AG09309 (cell line): ENCODE results near the gene SLC25A30.
A peak's percentile ranks its signal among the peaks of the same experiment; 100 is the strongest.

Source experiments
- DNase-seq: peaks from one replicate; pipeline ENCODE4 v3.0.0-alpha.2; 2010; ENCODE audit warnings: low read depth
- H3K4me3 ChIP-seq: 2 replicates; pipeline ENCODE4 v1.5.1; 2011; ENCODE audit warnings: mild to moderate bottlenecking, low read depth, low read length, moderate library complexity; ENCODE audit not compliant: control insufficient read depth
- CTCF ChIP-seq: IDR thresholded peaks from 2 replicates; pipeline ENCODE4 v1.5.1; 2011; ENCODE audit warnings: mild to moderate bottlenecking, low read depth, low read length, inconsistent platforms; ENCODE audit not compliant: insufficient read depth, control insufficient read depth; ENCODE audit errors: missing control alignments

The SLC25A30 gene, protein sequence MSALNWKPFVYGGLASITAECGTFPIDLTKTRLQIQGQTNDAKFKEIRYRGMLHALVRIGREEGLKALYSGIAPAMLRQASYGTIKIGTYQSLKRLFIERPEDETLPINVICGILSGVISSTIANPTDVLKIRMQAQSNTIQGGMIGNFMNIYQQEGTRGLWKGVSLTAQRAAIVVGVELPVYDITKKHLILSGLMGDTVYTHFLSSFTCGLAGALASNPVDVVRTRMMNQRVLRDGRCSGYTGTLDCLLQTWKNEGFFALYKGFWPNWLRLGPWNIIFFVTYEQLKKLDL

DNA sequence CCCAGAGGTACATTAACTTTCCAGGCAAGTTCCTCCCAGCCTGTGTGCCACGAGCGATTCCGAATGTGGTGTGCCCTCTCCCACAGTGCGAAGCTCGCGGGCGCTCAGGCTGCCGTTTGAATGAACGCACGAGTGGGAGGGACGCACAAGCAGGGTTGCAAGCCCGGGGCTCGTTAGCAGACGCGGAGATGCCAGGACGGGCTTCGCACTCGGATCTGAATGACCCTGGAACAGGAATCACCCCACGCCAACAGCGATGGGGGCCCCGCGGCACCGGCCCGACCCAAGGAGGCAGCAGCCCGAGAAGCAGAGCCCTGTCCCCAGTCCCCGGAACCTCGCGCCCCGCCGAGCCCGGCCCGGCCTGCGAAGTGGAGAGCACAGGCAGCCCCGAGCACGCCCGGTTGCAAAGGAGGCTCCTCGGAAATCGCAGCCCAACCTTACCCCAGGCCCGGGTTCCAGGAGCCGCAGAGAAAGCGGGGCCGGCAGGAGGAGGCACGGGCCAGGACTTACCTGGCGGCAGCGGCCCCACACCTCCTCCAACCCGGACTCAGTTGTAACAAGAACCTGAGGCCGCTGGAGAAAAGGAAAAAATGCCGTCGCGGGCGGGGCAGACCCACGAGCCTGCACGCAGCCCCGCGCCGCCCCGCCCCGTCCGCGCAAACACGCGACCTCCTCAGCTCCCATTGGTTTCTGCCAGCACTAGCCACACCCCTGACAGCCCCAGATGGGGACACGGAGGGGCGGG, at the start of gene SLC25A30:
TSS of gene SLC25A30 (minus strand) at position 584 of the 745 bp plus-strand sequence. CDS start 6,948 bp downstream, outside the sequence.
- TF ChIP-seq CTCF: no peak
- DNase-seq: peak; percentile 44

DNA sequence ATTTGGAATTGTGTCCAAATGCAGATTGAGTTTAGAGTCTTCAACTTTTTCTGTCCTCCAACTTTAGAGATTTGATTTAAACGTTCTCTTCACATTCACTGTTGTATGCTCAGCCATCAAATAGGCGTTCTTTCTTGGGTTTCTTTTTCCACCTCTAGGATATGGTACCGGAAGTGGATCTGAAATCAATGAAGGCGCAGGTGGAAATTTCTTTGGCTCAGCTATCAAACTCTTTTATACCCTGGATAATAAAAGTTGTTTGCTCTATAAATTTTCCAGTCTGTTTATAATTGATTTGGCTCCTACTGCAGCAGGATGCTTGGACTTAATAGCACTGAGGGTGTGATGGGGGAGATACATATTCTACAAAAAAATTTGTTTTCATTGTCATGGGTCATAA, 48.2 kb upstream of the SLC25A30 start:
- no peak for TF ChIP-seq CTCF
- H3K4me3 ChIP-seq: no peak overlapping the region
- DNase-seq: no peak

More for the DNA sequence above, at the start of gene SLC25A30:
- peak within 1 kb of the TSS; percentile 72 for H3K4me3 ChIP-seq

GRCh38 chr13:45464687-45465453, 46.7 kb upstream of the SLC25A30 start, which contains the start of gene COG3:
Gene COG3, plus strand, starts transcription at chr13:45464939. Its CDS starts 98 bp downstream, at chr13:45465037.
- TF ChIP-seq CTCF: no peak
- H3K4me3 ChIP-seq: peak within 1 kb of the TSS; percentile 73
- peak; percentile 92 for DNase-seq

DNA sequence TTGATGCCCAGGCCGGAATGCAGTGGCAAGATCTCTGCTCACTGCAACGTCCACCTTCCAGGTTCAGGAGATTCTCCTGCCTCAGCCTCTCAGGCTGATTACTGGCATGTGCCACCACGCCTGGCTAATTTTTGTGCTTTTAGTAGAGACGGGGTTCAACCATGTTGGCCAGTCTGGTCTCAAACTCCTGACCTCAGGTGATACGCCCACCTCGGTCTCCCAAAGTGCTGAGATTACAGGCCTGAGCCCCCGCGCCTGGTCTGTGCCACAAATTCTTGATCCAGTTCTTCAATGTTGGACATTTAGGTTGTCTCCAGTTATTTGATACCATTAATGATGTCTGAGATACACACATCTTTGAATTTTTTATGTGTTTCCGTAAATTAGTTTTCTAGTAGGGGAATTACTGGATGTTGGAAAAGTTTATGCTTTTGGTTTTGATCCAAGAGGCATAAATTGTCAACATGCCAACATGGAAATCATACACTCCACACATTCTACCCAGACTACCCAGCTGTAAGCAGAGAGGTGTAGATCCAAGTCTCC, 46.0 kb upstream of the SLC25A30 start:
- peak; percentile 39 for TF ChIP-seq CTCF
- no peak for DNase-seq
- peak overlapping the region; percentile 73 for H3K4me3 ChIP-seq

DNA sequence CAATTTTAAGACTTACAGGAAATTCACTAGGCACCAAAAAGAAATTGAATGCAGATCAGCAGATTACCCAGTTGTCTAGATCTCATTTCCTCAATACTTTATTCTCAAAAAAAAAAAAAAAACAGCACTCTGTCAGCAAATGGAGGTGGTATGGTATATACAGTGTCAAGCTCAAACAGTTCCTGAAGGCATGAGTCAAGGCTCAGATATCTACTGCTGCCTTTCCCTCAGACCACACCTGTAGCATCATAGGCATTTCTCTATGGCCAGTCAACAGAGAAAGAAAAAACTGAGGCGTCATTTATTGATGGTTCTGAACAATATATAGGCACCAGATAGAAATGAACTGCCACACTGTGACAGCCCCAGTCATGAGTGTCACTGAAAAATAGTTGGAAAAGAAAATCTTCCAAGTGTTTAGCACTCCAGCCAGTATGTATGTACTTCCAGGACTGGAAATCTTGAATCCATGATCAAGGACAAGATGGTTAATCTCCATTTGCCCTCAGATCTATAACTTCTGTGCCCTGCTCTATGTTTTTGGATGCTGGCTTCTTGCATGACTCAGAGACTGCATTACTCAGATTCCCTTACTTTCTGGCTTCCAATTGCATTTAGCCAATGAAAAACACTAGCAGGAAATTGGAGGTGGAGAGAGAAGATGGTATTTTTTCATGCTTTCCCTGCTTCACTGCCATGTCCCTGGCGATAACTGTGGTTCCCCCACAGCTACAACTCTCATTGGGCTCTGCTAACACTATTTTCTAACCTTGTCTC, 38.2 kb upstream of the SLC25A30 start:
- no peak for TF ChIP-seq CTCF
- DNase-seq: no peak
- H3K4me3 ChIP-seq: no peak overlapping the region
